ENCODE data around the gene ZNF451. TPM values are rescaled to one million over a fixed set of nuclear protein-coding genes. Genes with fewer than 3 reads are reported as not detected.

Gene ZNF451
- polyA plus RNA-seq, 2 of the 4 experiments (the other 2 are of a cell fraction) = 8.9 to 23.0 TPM

DNA sequence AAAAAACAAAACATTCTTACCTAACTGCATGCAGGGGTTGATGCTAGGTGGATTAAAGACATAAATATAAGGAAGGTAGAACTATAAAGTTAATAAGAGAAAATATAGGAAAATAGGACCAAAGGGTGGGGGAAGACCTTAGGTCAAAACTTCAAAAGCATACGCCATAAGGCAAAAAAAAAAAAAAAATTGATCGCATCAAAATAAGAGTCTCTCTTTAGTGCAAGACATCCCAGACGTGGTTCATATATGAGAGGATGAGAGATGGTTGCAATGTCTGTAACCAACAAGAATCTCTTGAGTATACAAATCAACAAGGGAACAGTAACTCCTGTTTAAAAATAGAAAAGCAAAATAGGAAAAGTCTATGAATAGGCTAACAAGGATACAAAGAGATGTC lies 90.6 kb downstream of the ZNF451 start:
- CTCF ChIA-PET = no interaction called here
- POLR2A ChIA-PET = no interaction called here

DNA sequence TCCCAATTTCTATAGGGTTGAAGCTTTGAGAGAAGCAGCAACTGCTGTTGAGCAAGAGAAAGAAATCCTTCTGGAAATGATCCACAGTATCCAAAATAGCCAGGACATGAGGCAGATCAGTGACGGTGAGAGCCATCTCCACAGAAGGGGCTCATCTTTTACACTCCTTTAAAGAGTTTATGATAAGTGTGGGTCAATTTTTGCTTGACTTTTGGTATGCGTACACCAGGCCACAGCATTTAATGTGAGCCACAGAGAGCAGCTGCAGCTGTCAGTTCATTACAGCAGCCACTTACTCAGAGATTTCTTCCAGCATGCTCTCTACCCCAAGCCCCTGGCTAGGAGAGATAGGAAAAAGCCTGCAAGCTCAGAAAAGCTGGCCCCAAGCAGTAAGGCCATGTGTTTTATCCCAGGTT lies 92.0 kb downstream of the ZNF451 start:
- no peak for ATAC-seq
- no peak overlapping the region for H3K27ac ChIP-seq
- H3K4me3 ChIP-seq = no peak overlapping the region
- H3K9me3 ChIP-seq = no peaks in the 10 kb centered on the region
- 96% methylated on average over 2 of the region's 2 CpGs for WGBS (ENCODE audit: missing lambda C conversion rate)
- CTCF ChIA-PET = interaction anchor here (0.6 to 1.1 kb wide), 2 partner anchors 277 to 330 kb away, joined by 3 to 4 read pairs; no protein-coding TSS in a partner anchor
- peaks cover 17% of the 10 kb centered on the region; the same call in 2 of the 3 replicates for H3K4me1 ChIP-seq
- POLR2A ChIA-PET = interaction anchor here (1.1 kb wide), 1 partner anchor 132 kb away, joined by 3 read pairs; no protein-coding TSS in a partner anchor
- H3K4me2 ChIP-seq = no peak overlapping the region
- FAIRE-seq = no peak
- no peak for DNase-seq (ENCODE audit: low read depth in 1 of 2, low spot score in 1 of 2)
- TF ChIP-seq, protein P1, sequence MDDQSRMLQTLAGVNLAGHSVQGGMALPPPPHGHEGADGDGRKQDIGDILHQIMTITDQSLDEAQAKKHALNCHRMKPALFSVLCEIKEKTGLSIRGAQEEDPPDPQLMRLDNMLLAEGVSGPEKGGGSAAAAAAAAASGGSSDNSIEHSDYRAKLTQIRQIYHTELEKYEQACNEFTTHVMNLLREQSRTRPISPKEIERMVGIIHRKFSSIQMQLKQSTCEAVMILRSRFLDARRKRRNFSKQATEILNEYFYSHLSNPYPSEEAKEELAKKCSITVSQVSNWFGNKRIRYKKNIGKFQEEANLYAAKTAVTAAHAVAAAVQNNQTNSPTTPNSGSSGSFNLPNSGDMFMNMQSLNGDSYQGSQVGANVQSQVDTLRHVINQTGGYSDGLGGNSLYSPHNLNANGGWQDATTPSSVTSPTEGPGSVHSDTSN (IDR thresholded peaks at IDR 0.05) = no peak
- TF ChIP-seq ZSCAN20 (CRISPR knock-in tag; IDR thresholded peaks at IDR 0.05) = no peak
- TF ChIP-seq FOSB (CRISPR knock-in tag; IDR thresholded peaks at IDR 0.05) = no peak
- TF ChIP-seq RCOR1 (IDR thresholded peaks at IDR 0.05; ENCODE audit: low read depth, low read length) = no peak
- TF ChIP-seq, protein P2, sequence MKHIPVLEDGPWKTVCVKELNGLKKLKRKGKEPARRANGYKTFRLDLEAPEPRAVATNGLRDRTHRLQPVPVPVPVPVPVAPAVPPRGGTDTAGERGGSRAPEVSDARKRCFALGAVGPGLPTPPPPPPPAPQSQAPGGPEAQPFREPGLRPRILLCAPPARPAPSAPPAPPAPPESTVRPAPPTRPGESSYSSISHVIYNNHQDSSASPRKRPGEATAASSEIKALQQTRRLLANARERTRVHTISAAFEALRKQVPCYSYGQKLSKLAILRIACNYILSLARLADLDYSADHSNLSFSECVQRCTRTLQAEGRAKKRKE (CRISPR knock-in tag; IDR thresholded peaks at IDR 0.05; ENCODE audit: low read depth) = no peak
- TF ChIP-seq JUN (IDR thresholded peaks at IDR 0.05) = no peak
- TF ChIP-seq, protein P3, sequence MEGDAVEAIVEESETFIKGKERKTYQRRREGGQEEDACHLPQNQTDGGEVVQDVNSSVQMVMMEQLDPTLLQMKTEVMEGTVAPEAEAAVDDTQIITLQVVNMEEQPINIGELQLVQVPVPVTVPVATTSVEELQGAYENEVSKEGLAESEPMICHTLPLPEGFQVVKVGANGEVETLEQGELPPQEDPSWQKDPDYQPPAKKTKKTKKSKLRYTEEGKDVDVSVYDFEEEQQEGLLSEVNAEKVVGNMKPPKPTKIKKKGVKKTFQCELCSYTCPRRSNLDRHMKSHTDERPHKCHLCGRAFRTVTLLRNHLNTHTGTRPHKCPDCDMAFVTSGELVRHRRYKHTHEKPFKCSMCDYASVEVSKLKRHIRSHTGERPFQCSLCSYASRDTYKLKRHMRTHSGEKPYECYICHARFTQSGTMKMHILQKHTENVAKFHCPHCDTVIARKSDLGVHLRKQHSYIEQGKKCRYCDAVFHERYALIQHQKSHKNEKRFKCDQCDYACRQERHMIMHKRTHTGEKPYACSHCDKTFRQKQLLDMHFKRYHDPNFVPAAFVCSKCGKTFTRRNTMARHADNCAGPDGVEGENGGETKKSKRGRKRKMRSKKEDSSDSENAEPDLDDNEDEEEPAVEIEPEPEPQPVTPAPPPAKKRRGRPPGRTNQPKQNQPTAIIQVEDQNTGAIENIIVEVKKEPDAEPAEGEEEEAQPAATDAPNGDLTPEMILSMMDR (IDR thresholded peaks at IDR 0.05) = no peak
- no peak for TF ChIP-seq HOXB13 (CRISPR knock-in tag; IDR thresholded peaks at IDR 0.05; ENCODE audit: low read depth)
- no peak for TF ChIP-seq EP300 (IDR thresholded peaks at IDR 0.05)
- TF ChIP-seq, protein P4, sequence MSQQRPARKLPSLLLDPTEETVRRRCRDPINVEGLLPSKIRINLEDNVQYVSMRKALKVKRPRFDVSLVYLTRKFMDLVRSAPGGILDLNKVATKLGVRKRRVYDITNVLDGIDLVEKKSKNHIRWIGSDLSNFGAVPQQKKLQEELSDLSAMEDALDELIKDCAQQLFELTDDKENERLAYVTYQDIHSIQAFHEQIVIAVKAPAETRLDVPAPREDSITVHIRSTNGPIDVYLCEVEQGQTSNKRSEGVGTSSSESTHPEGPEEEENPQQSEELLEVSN (IDR thresholded peaks at IDR 0.05; ENCODE audit: borderline replicate concordance, low read depth) = no peak
- TF ChIP-seq, protein P5, sequence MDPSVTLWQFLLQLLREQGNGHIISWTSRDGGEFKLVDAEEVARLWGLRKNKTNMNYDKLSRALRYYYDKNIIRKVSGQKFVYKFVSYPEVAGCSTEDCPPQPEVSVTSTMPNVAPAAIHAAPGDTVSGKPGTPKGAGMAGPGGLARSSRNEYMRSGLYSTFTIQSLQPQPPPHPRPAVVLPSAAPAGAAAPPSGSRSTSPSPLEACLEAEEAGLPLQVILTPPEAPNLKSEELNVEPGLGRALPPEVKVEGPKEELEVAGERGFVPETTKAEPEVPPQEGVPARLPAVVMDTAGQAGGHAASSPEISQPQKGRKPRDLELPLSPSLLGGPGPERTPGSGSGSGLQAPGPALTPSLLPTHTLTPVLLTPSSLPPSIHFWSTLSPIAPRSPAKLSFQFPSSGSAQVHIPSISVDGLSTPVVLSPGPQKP (IDR thresholded peaks at IDR 0.05; ENCODE audit: low read depth, low read length) = no peak
- TF ChIP-seq, protein P6, sequence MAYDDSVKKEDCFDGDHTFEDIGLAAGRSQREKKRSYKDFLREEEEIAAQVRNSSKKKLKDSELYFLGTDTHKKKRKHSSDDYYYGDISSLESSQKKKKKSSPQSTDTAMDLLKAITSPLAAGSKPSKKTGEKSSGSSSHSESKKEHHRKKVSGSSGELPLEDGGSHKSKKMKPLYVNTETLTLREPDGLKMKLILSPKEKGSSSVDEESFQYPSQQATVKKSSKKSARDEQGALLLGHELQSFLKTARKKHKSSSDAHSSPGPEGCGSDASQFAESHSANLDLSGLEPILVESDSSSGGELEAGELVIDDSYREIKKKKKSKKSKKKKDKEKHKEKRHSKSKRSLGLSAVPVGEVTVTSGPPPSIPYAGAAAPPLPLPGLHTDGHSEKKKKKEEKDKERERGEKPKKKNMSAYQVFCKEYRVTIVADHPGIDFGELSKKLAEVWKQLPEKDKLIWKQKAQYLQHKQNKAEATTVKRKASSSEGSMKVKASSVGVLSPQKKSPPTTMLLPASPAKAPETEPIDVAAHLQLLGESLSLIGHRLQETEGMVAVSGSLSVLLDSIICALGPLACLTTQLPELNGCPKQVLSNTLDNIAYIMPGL (CRISPR knock-in tag; IDR thresholded peaks at IDR 0.05; ENCODE audit: borderline replicate concordance) = no peak

More for the DNA sequence above, 90.6 kb downstream of the ZNF451 start:
- Histone ChIP-seq H3K9me3 (no peaks in the 10 kb centered on the region), H3K27ac (no peak overlapping the region), H3K4me2 (no peak overlapping the region), H3K4me3 (no peak overlapping the region), H3K4me1 (peaks cover 32% of the 10 kb centered on the region)
- TF ChIP-seq TFCP2L1 (CRISPR knock-in tag; IDR thresholded peaks at IDR 0.05) = no peak
- TF ChIP-seq HOXB5 (CRISPR knock-in tag; IDR thresholded peaks at IDR 0.05) = no peak
- no peak for TF ChIP-seq CHD4 (IDR thresholded peaks at IDR 0.05; ENCODE audit: borderline replicate concordance)
- TF ChIP-seq, protein P6 (CRISPR knock-in tag; IDR thresholded peaks at IDR 0.05; ENCODE audit: borderline replicate concordance) = no peak
- no peak for TF ChIP-seq CHD2 (IDR thresholded peaks at IDR 0.05; ENCODE audit: low read length, partially characterized antibody)
- no peak for TF ChIP-seq SMC3 (IDR thresholded peaks at IDR 0.05)
- TF ChIP-seq ESRRA (IDR thresholded peaks at IDR 0.05; ENCODE audit: borderline replicate concordance, low read length) = no peak
- TF ChIP-seq, protein P7, sequence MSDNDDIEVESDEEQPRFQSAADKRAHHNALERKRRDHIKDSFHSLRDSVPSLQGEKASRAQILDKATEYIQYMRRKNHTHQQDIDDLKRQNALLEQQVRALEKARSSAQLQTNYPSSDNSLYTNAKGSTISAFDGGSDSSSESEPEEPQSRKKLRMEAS (IDR thresholded peaks at IDR 0.05) = no peak
- TF ChIP-seq, protein P8, sequence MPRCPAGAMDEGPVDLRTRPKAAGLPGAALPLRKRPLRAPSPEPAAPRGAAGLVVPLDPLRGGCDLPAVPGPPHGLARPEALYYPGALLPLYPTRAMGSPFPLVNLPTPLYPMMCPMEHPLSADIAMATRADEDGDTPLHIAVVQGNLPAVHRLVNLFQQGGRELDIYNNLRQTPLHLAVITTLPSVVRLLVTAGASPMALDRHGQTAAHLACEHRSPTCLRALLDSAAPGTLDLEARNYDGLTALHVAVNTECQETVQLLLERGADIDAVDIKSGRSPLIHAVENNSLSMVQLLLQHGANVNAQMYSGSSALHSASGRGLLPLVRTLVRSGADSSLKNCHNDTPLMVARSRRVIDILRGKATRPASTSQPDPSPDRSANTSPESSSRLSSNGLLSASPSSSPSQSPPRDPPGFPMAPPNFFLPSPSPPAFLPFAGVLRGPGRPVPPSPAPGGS (IDR thresholded peaks at IDR 0.05) = no peak
- no peak for TF ChIP-seq NFE2L2 (conservative IDR thresholded peaks at IDR 0.05; ENCODE audit: low read length)
- TF ChIP-seq CBX2 (IDR thresholded peaks at IDR 0.05; ENCODE audit: borderline replicate concordance, low read depth) = no peak
- no peak for TF ChIP-seq SREBF2 (IDR thresholded peaks at IDR 0.05)
- TF ChIP-seq, protein P3 (IDR thresholded peaks at IDR 0.05) = no peak
- TF ChIP-seq ZFP36 (IDR thresholded peaks at IDR 0.05; ENCODE audit: borderline replicate concordance, partially characterized antibody) = no peak
- 88% methylated on average over 3 of the region's 3 CpGs for WGBS (ENCODE audit: missing lambda C conversion rate)
- no peak for FAIRE-seq
- no peak for DNase-seq (ENCODE audit: low read depth in 1 of 2, low spot score in 1 of 2)
- ATAC-seq = no peak
